GM23248 (cell line): ENCODE measurements around the gene SCN3A. TPM values are rescaled to one million over a fixed set of nuclear protein-coding genes. Genes with fewer than 3 reads are reported as not detected.

Experiments
- DNase-seq: peaks from one replicate; pipeline ENCODE4 v3.0.0-alpha.2; 2015
- H2AFZ ChIP-seq: fragments of 200-600 bp; sonication (generic); 2 replicates; pipeline ENCODE4 v1.6.1; 2016; ENCODE audit warnings: antibody characterized with exemption
- H3F3A ChIP-seq: fragments of 200-600 bp; sonication (generic); 2 replicates; pipeline ENCODE4 v1.6.1; 2016; ENCODE audit warnings: mild to moderate bottlenecking, antibody characterized with exemption, mixed run types; ENCODE audit not compliant: insufficient read depth
- H3K27ac ChIP-seq: fragments of 200-600 bp; sonication (generic); 2 replicates; pipeline ENCODE4 v1.5.1; 2016; ENCODE audit warnings: mild to moderate bottlenecking
- H3K27me3 ChIP-seq: fragments of 200-600 bp; sonication (generic); replicated peaks from 2 replicates; pipeline ENCODE4 v1.6.1; 2016; ENCODE audit warnings: mild to moderate bottlenecking; ENCODE audit not compliant: insufficient read depth
- H3K36me3 ChIP-seq: fragments of 200-600 bp; sonication (generic); 2 replicates; pipeline ENCODE4 v1.6.1; 2016; ENCODE audit warnings: low read depth, mild to moderate bottlenecking
- H3K4me1 ChIP-seq: fragments of 200-600 bp; sonication (generic); 2 replicates; pipeline ENCODE4 v1.6.1; 2016; ENCODE audit warnings: mild to moderate bottlenecking; ENCODE audit not compliant: insufficient read depth
- H3K4me2 ChIP-seq: fragments of 200-600 bp; sonication (generic); one replicate; pipeline ENCODE4 v1.6.1; 2016; ENCODE audit warnings: mild to moderate bottlenecking; ENCODE audit not compliant: unreplicated experiment
- H3K4me3 ChIP-seq: fragments of 200-600 bp; sonication (generic); 2 replicates; pipeline ENCODE4 v1.5.1; 2016; ENCODE audit warnings: mild to moderate bottlenecking
- H3K79me2 ChIP-seq: fragments of 200-600 bp; sonication (generic); 2 replicates; pipeline ENCODE4 v1.6.1; 2016; ENCODE audit warnings: mild to moderate bottlenecking; ENCODE audit not compliant: insufficient read depth
- H3K9ac ChIP-seq: fragments of 200-600 bp; sonication (generic); 2 replicates; pipeline ENCODE4 v1.6.1; 2016; ENCODE audit warnings: mild to moderate bottlenecking
- H3K9me2 ChIP-seq: fragments of 200-600 bp; sonication (generic); 2 replicates; pipeline ENCODE4 v1.6.1; 2016; ENCODE audit warnings: mixed run types, mild to moderate bottlenecking, moderate library complexity; ENCODE audit not compliant: insufficient read depth
- H3K9me3 ChIP-seq: fragments of 200-600 bp; sonication (generic); one replicate; pipeline ENCODE4 v1.6.1; 2017; ENCODE audit warnings: low read depth
- H4K20me1 ChIP-seq: fragments of 200-600 bp; sonication (generic); 2 replicates; pipeline ENCODE4 v1.6.0; 2016; ENCODE audit not compliant: insufficient read depth
- EZH2 ChIP-seq: fragments of 200-600 bp; sonication (generic); IDR thresholded peaks from 2 replicates; pipeline ENCODE4 v1.6.1; 2018; ENCODE audit warnings: antibody characterized with exemption, mild to moderate bottlenecking; ENCODE audit not compliant: insufficient read depth, poor library complexity, severe bottlenecking
- EZH2phosphoT487 ChIP-seq: fragments of 200-600 bp; sonication (generic); IDR thresholded peaks from 2 replicates; pipeline ENCODE4 v1.6.1; 2018; ENCODE audit warnings: antibody characterized with exemption, moderate library complexity, mild to moderate bottlenecking, low read depth; ENCODE audit not compliant: insufficient read depth
- WGBS, 2 experiments: methylation state at CpG; one replicate each; pipeline ENCODE4 v1.1.6; 2015 to 2017; ENCODE audit warnings: low lambda C conversion rate in 2 of 2, low coverage in 1 of 2; ENCODE audit errors: missing lambda C conversion rate in 2 of 2; 5-methylcytosine and 5-hydroxymethylcytosine counted together
- in situ Hi-C: fragments of 300-500 bp; cut with MboI; formaldehyde crosslinking; loops from 2 replicates; pipeline ENCODE4 v1.15.0; 2020
- polyA plus RNA-seq: library from polyadenylated mRNA; unstranded; fragments of >200 nt; fragmentation: Nextera tagmentation; extraction: Ambion mirVana; gene quantifications from 2 replicates; pipeline ENCODE4 v1.2.1, GENCODE V29; 2016
- total RNA-seq: library from RNA; depleted of rRNA; stranded (reverse); fragments of >200 nt; shearing (Covaris generic); gene quantifications from 2 replicates; pipeline ENCODE4 v1.2.3, GENCODE V29; 2014

SCN3A gene
- total and polyA plus RNA-seq, 2 experiments from 2014 or later, result 0.11 TPM; not detected in 1

GRCh38 chr2:165191096-165191728, 12.6 kb downstream of the SCN3A start:
- H3K4me1 ChIP-seq, result no peaks in the 10 kb centered on the region
- in situ Hi-C loops, result loop anchor here (25.0 kb wide), 1 partner anchor 179 kb away; no protein-coding TSS in a partner anchor
- 2 to 3% methylated on average over 2 of the region's 2 CpGs for WGBS, 2 experiments
- H3K4me2 ChIP-seq, result no peak overlapping the region
- H3K9me3 ChIP-seq, result no peaks in the 10 kb centered on the region
- H3K27me3 ChIP-seq, result no peaks in the 10 kb centered on the region
- no peaks in the 10 kb centered on the region for H3F3A ChIP-seq
- no peak overlapping the region for H3K4me3 ChIP-seq
- TF ChIP-seq EZH2, result no peak
- no peak for TF ChIP-seq EZH2phosphoT487
- H2AFZ ChIP-seq, result no peak overlapping the region
- no peak overlapping the region for H3K27ac ChIP-seq
- H4K20me1 ChIP-seq, result no peaks in the 10 kb centered on the region
- no peaks in the 10 kb centered on the region for H3K79me2 ChIP-seq
- H3K9ac ChIP-seq, result no peak overlapping the region
- DNase-seq, result no peak
- H3K36me3 ChIP-seq, result no peaks in the 10 kb centered on the region
- no peaks in the 10 kb centered on the region for H3K9me2 ChIP-seq

- H4K20me1 ChIP-seq, result no peaks in the 10 kb centered on the region
- no peaks in the 10 kb centered on the region for H3K36me3 ChIP-seq
- no peaks in the 10 kb centered on the region for H3K9me3 ChIP-seq
- no peaks in the 10 kb centered on the region for H3F3A ChIP-seq
- in situ Hi-C loops, result loop anchor here (25.0 kb wide), 1 partner anchor 173 kb away; no protein-coding TSS in a partner anchor
- no peak overlapping the region for H3K9ac ChIP-seq
- WGBS, 2 experiments, result 85 to 86% methylated on average over 3 of the region's 3 CpGs
- no peak overlapping the region for H2AFZ ChIP-seq
- no peak for DNase-seq
- no peaks in the 10 kb centered on the region for H3K9me2 ChIP-seq
- H3K4me1 ChIP-seq, result no peaks in the 10 kb centered on the region
- no peak overlapping the region for H3K4me2 ChIP-seq
- no peaks in the 10 kb centered on the region for H3K79me2 ChIP-seq
- TF ChIP-seq EZH2phosphoT487 (no peak), EZH2 (no peak)
- H3K27me3 ChIP-seq, result no peaks in the 10 kb centered on the region
- H3K4me3 ChIP-seq, result no peak overlapping the region
- H3K27ac ChIP-seq, result no peak overlapping the region
Observed at GRCh38 chr2:165185633-165186032, 18.2 kb downstream of the SCN3A start.

- Histone ChIP-seq H3K36me3 (no peaks in the 10 kb centered on the region), H3K9ac (no peak overlapping the region), H4K20me1 (no peaks in the 10 kb centered on the region), H3K4me1 (no peaks in the 10 kb centered on the region), H3K27ac (no peak overlapping the region), H3K9me3 (no peaks in the 10 kb centered on the region), H3K79me2 (no peaks in the 10 kb centered on the region), H3K4me2 (no peak overlapping the region), H3K27me3 (no peaks in the 10 kb centered on the region), H3K4me3 (no peak overlapping the region), H3F3A (no peaks in the 10 kb centered on the region), H2AFZ (no peak overlapping the region), H3K9me2 (no peaks in the 10 kb centered on the region)
- WGBS, 2 experiments, result 45 to 55% methylated on average over 2 of the region's 2 CpGs
- TF ChIP-seq EZH2, result no peak
- TF ChIP-seq EZH2phosphoT487, result no peak
- in situ Hi-C loops, result loop anchor here (25.0 kb wide), 1 partner anchor 170 kb away; no protein-coding TSS in a partner anchor
- DNase-seq, result no peak
Observed at GRCh38 chr2:165182029-165182428, 21.8 kb downstream of the SCN3A start.

GRCh38 chr2:165176780-165177179, 27.1 kb downstream of the SCN3A start:
- no peak for TF ChIP-seq EZH2phosphoT487
- TF ChIP-seq EZH2, result no peak
- in situ Hi-C loops, result loop anchor here (25.0 kb wide), 1 partner anchor 164 kb away; no protein-coding TSS in a partner anchor
- no peaks in the 10 kb centered on the region for H3K36me3 ChIP-seq
- no peak overlapping the region for H3K27ac ChIP-seq
- no peak overlapping the region for H2AFZ ChIP-seq
- no peak overlapping the region for H3K9ac ChIP-seq
- 32 to 34% methylated on average over 2 of the region's 2 CpGs for WGBS, 2 experiments
- H3K4me3 ChIP-seq, result no peak overlapping the region
- no peaks in the 10 kb centered on the region for H3F3A ChIP-seq
- H3K9me3 ChIP-seq, result no peaks in the 10 kb centered on the region
- no peaks in the 10 kb centered on the region for H3K9me2 ChIP-seq
- H3K79me2 ChIP-seq, result no peaks in the 10 kb centered on the region
- H3K27me3 ChIP-seq, result no peaks in the 10 kb centered on the region
- H3K4me1 ChIP-seq, result no peaks in the 10 kb centered on the region
- H3K4me2 ChIP-seq, result no peak overlapping the region
- no peak for DNase-seq
- no peaks in the 10 kb centered on the region for H4K20me1 ChIP-seq
